Naive thymus-derived CD8-positive, alpha-beta T cell (primary cell): Measurements from ENCODE around the gene PRLH. TPM values are rescaled to one million over a fixed set of nuclear protein-coding genes. Genes with fewer than 3 reads are reported as not detected.
A peak's percentile ranks its signal among the peaks of the same experiment; 100 is the strongest.

Experiments
- ATAC-seq, 2 donors: fragments of 150-1000 bp; cut with Tn5 transposase in 1 of 2; sonication (Bioruptor Pico), chemical (Tn5 transposase) in 1 of 2; 1 replicate in 1 of 2; 2 replicates in 1 of 2; pipeline ENCODE4 v1.10.0; 2021; ENCODE audit warnings: mild to moderate bottlenecking in 2 of 2, moderate library complexity in 2 of 2
- POLR2A ChIA-PET: fragments of 350-600 bp; sonication (Branson Sonifier 250); formaldehyde crosslinking; loops from one replicate; lab custom pipeline; 2021; ENCODE audit warnings: antibody characterized with exemption; lab: Charles Lee
- DNase-seq, 10 donors: peaks; one replicate each; pipeline versions ENCODE4 v3.0.0 to v3.0.0-alpha.2; 2020 to 2022
- H3K27ac Mint-ChIP-seq, 10 donors: one replicate each; pipeline ENCODE4 v1.8.0; 2020 to 2022; ENCODE audit warnings: mild to moderate bottlenecking in 10 of 10, mixed read lengths in 10 of 10, moderate library complexity in 4 of 10, inconsistent platforms in 1 of 10
- H3K27me3 Mint-ChIP-seq, 5 donors: one replicate each; pipeline ENCODE4 v1.8.0; 2021 to 2022; ENCODE audit warnings: mixed read lengths in 5 of 5
- H3K36me3 Mint-ChIP-seq, 3 donors: one replicate each; pipeline ENCODE4 v1.8.0; 2020 to 2022; ENCODE audit warnings: mixed read lengths in 3 of 3, mild to moderate bottlenecking in 2 of 3, inconsistent platforms in 1 of 3
- H3K4me1 Mint-ChIP-seq, 4 donors: one replicate each; pipeline ENCODE4 v1.8.0; 2021 to 2022; ENCODE audit warnings: mixed read lengths in 4 of 4
- H3K4me3 Mint-ChIP-seq, 10 donors: one replicate each; pipeline ENCODE4 v1.8.0; 2020 to 2022; ENCODE audit warnings: mild to moderate bottlenecking in 10 of 10, mixed read lengths in 10 of 10, moderate library complexity in 6 of 10, inconsistent platforms in 1 of 10
- H3K9me3 Mint-ChIP-seq, 9 donors: one replicate each; pipeline ENCODE4 v1.8.0; 2020 to 2022; ENCODE audit warnings: mixed read lengths in 9 of 9, mild to moderate bottlenecking in 3 of 9, inconsistent platforms in 1 of 9, moderate library complexity in 1 of 9
- polyA plus RNA-seq, 3 donors: library from polyadenylated mRNA; unstranded; fragments of 300-500 nt; fragmentation: Illumina TruSeq; gene quantifications; one replicate each; pipeline ENCODE4 v1.2.3, GENCODE V29; 2021
- total RNA-seq, 8 experiments: library from RNA in 2 of 8; stranded (reverse) in 2 of 8; gene quantifications; one replicate each; pipeline ENCODE4 v1.2.3 and lab custom pipeline; 2021 to 2026

PRLH gene
- total and polyA plus RNA-seq, 5 experiments from 2014 or later: not detected

- ATAC-seq (no peak), DNase-seq (peak in 1 of 10 donors; percentile 32)
- H3K27me3 Mint-ChIP-seq: peaks cover 0 to 3% (median 0%) of the 10 kb centered on the region in 5 donors
- no peaks in the 10 kb centered on the region for H3K4me1 Mint-ChIP-seq
- H3K36me3 Mint-ChIP-seq: no peaks in the 10 kb centered on the region
- H3K27ac Mint-ChIP-seq: no peak overlapping the region
- POLR2A ChIA-PET: no interaction called here
- no peak overlapping the region for H3K4me3 Mint-ChIP-seq
- no peaks in the 10 kb centered on the region for H3K9me3 Mint-ChIP-seq
Observed at GRCh38 chr2:237532160-237532559, 34.2 kb upstream of the PRLH start.

- H3K4me1 Mint-ChIP-seq: no peaks in the 10 kb centered on the region
- no peak overlapping the region for H3K4me3 Mint-ChIP-seq
- DNase-seq (no peak), ATAC-seq (no peak)
- H3K36me3 Mint-ChIP-seq: no peaks in the 10 kb centered on the region
- H3K27me3 Mint-ChIP-seq: peaks cover 0 to 9% (median 3%) of the 10 kb centered on the region in 5 donors
- no peaks in the 10 kb centered on the region for H3K9me3 Mint-ChIP-seq
- POLR2A ChIA-PET: no interaction called here
- no peak overlapping the region for H3K27ac Mint-ChIP-seq
Observed at GRCh38 chr2:237533668-237534161, 32.7 kb upstream of the PRLH start.

GRCh38 chr2:237534380-237534779 is 32.0 kb upstream of the PRLH start:
- DNase-seq: peak in 1 of 10 donors; percentile 45
- no peak for ATAC-seq
- POLR2A ChIA-PET: no interaction called here
- no peak overlapping the region for H3K27ac Mint-ChIP-seq
- H3K9me3 Mint-ChIP-seq: no peaks in the 10 kb centered on the region
- no peaks in the 10 kb centered on the region for H3K36me3 Mint-ChIP-seq
- no peaks in the 10 kb centered on the region for H3K4me1 Mint-ChIP-seq
- H3K27me3 Mint-ChIP-seq: peaks cover 0 to 15% (median 3%) of the 10 kb centered on the region in 5 donors
- no peak overlapping the region for H3K4me3 Mint-ChIP-seq

GRCh38 chr2:237535385-237536082 is 30.8 kb upstream of the PRLH start:
- Mint-ChIP-seq H3K4me3 (no peak overlapping the region), H3K4me1 (peaks cover 0 to 1% (median 0%) of the 10 kb centered on the region in 4 donors), H3K36me3 (no peaks in the 10 kb centered on the region), H3K27ac (no peak overlapping the region), H3K27me3 (peaks cover 0 to 19% (median 6%) of the 10 kb centered on the region in 5 donors), H3K9me3 (no peaks in the 10 kb centered on the region)
- ATAC-seq (no peak), DNase-seq (peak in 1 of 10 donors; percentile 47)
- POLR2A ChIA-PET: no interaction called here

- peaks cover 0 to 19% (median 6%) of the 10 kb centered on the region in 5 donors for H3K27me3 Mint-ChIP-seq
Observed at GRCh38 chr2:237536083-237536415, 30.3 kb upstream of the PRLH start.

GRCh38 chr2:237536617-237537016 is 29.8 kb upstream of the PRLH start:
- Mint-ChIP-seq H3K36me3 (no peaks in the 10 kb centered on the region), H3K27ac (peak overlapping the region in 1 of 10 donors; percentile 29), H3K4me1 (peaks cover 0 to 1% (median 0%) of the 10 kb centered on the region in 4 donors), H3K27me3 (peaks cover 0 to 24% (median 6%) of the 10 kb centered on the region in 5 donors), H3K4me3 (no peak overlapping the region), H3K9me3 (no peaks in the 10 kb centered on the region)
- DNase-seq: no peak
- POLR2A ChIA-PET: no interaction called here
- ATAC-seq: no peak

More at GRCh38 chr2:237536083-237536415, 30.3 kb upstream of the PRLH start:
- ATAC-seq (no peak), DNase-seq (no peak)
- no peaks in the 10 kb centered on the region for H3K9me3 Mint-ChIP-seq
- POLR2A ChIA-PET: no interaction called here
- H3K27ac Mint-ChIP-seq: no peak overlapping the region
- H3K36me3 Mint-ChIP-seq: no peaks in the 10 kb centered on the region
- peaks cover 0 to 1% (median 0%) of the 10 kb centered on the region in 4 donors for H3K4me1 Mint-ChIP-seq
- no peak overlapping the region for H3K4me3 Mint-ChIP-seq

GRCh38 chr2:237538001-237538720 is 28.2 kb upstream of the PRLH start:
- Mint-ChIP-seq H3K4me1 (peaks cover 0 to 1% (median 0%) of the 10 kb centered on the region in 4 donors), H3K36me3 (no peaks in the 10 kb centered on the region), H3K27ac (no peak overlapping the region), H3K9me3 (no peaks in the 10 kb centered on the region), H3K4me3 (no peak overlapping the region), H3K27me3 (peaks cover 0 to 29% (median 6%) of the 10 kb centered on the region in 5 donors)
- POLR2A ChIA-PET: no interaction called here
- ATAC-seq (no peak), DNase-seq (no peak)

GRCh38 chr2:237538901-237539300 is 27.5 kb upstream of the PRLH start:
- POLR2A ChIA-PET: interaction anchor here (0.6 kb wide), 1 partner anchor 158 kb away, joined by 3 read pairs; no protein-coding TSS in a partner anchor
- Mint-ChIP-seq H3K27ac (no peak overlapping the region), H3K36me3 (no peaks in the 10 kb centered on the region), H3K4me3 (no peak overlapping the region), H3K4me1 (peaks cover 0 to 1% (median 0%) of the 10 kb centered on the region in 4 donors), H3K9me3 (no peaks in the 10 kb centered on the region), H3K27me3 (peaks cover 0 to 29% (median 6%) of the 10 kb centered on the region in 5 donors)
- no peak for DNase-seq
- ATAC-seq: no peak

GRCh38 chr2:237539681-237540080 is 26.7 kb upstream of the PRLH start:
- Mint-ChIP-seq H3K27me3 (peaks cover 0 to 29% (median 6%) of the 10 kb centered on the region in 5 donors), H3K4me3 (no peak overlapping the region), H3K27ac (no peak overlapping the region), H3K4me1 (peaks cover 0 to 1% (median 0%) of the 10 kb centered on the region in 4 donors), H3K9me3 (no peaks in the 10 kb centered on the region), H3K36me3 (no peaks in the 10 kb centered on the region)
- POLR2A ChIA-PET: no interaction called here
- DNase-seq (no peak), ATAC-seq (no peak)

- Mint-ChIP-seq H3K27ac (no peak overlapping the region), H3K36me3 (no peaks in the 10 kb centered on the region), H3K4me3 (no peak overlapping the region), H3K9me3 (no peaks in the 10 kb centered on the region), H3K27me3 (peaks cover 0 to 29% (median 6%) of the 10 kb centered on the region in 5 donors), H3K4me1 (peaks cover 0 to 1% (median 0%) of the 10 kb centered on the region in 4 donors)
- POLR2A ChIA-PET: no interaction called here
- DNase-seq (no peak), ATAC-seq (no peak)
Observed at GRCh38 chr2:237540223-237540775, 26.1 kb upstream of the PRLH start.

GRCh38 chr2:237540823-237541222 is 25.6 kb upstream of the PRLH start:
- Mint-ChIP-seq H3K4me3 (no peak overlapping the region), H3K9me3 (no peaks in the 10 kb centered on the region), H3K27ac (no peak overlapping the region), H3K36me3 (no peaks in the 10 kb centered on the region), H3K4me1 (peaks cover 0 to 1% (median 0%) of the 10 kb centered on the region in 4 donors), H3K27me3 (peaks cover 0 to 29% (median 6%) of the 10 kb centered on the region in 5 donors)
- no peak for ATAC-seq
- POLR2A ChIA-PET: interaction anchor here (0.7 kb wide), 1 partner anchor 440 kb away, joined by 3 read pairs; no protein-coding TSS in a partner anchor
- DNase-seq: no peak

- ATAC-seq (no peak), DNase-seq (no peak)
- Mint-ChIP-seq H3K9me3 (no peaks in the 10 kb centered on the region), H3K27me3 (peaks cover 0 to 29% (median 6%) of the 10 kb centered on the region in 5 donors), H3K4me3 (no peak overlapping the region), H3K27ac (peak overlapping the region in 1 of 10 donors; percentile 77), H3K36me3 (no peaks in the 10 kb centered on the region), H3K4me1 (peaks cover 0 to 1% (median 0%) of the 10 kb centered on the region in 4 donors)
- POLR2A ChIA-PET: interaction anchor here (0.7 kb wide), 1 partner anchor 440 kb away, joined by 3 read pairs; no protein-coding TSS in a partner anchor
Observed at GRCh38 chr2:237541243-237541642, 25.1 kb upstream of the PRLH start.
